NCI-H345 treated with DMSO at 0.1 percent for 48 hours (cell line): ENCODE results near the gene ZMAT5.

Experiments used
- DNase-seq: peaks from one replicate; lab custom pipeline; 2025; ENCODE audit not compliant: unreplicated experiment; lab: John Stamatoyannopoulos, UW

Gene ZMAT5

GRCh38 chr22:29787371-29787980 lies 20.7 kb upstream of the ZMAT5 start:
- no peak for DNase-seq

DNA sequence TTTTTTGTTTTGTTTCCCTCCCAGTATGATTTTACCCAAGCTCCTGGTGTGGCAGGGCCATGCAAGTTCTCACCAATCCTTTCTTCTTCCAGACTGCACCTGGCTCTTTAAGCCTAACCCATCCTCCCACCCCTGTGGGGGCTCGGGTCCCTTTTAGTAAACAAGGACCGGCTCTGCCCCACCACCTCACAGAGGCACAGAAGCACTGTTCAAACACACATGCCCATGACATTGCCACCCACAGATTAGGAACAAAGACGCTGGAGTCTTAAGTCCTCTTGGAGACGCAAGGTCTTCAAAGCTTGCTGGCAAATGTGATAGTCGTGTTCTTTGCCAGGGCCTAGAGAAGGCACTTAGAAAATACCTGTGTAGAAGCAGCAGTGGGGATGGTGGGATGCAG lies 19.2 kb upstream of the ZMAT5 start:
- no peak for DNase-seq

- DNase-seq, result no peak
These were observed 17.9 kb upstream of the ZMAT5 start for GRCh38 chr22:29784451-29785361.

GRCh38 chr22:29782061-29782845 lies 15.4 kb upstream of the ZMAT5 start:
- no peak for DNase-seq

GRCh38 chr22:29780748-29781676 lies 14.2 kb upstream of the ZMAT5 start:
- DNase-seq, result no peak

GRCh38 chr22:29780220-29780619 lies 13.4 kb upstream of the ZMAT5 start:
- no peak for DNase-seq

DNA sequence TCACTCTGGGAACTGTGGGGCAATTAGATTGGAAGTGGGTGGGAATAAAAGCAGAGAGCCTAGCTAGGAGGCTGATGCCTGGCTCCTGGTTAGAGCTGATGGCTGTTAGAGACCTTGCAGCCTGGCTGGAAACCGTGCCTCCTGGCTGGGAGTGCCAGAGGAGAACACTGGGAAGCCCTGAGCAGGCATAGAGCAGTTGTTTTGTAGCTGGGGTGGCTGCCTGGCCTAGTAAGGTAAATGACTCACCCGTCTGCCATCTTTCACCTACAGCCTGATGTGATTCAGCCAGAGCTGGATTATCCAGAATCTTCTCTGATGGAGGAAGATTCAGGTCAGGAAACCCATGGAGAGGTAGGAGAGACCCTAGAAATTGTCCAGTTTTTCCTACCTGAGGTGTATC lies 6.4 kb upstream of the ZMAT5 start:
- DNase-seq, result no peak

GRCh38 chr22:29772170-29772641 lies 5.4 kb upstream of the ZMAT5 start:
- no peak for DNase-seq

GRCh38 chr22:29769723-29770321 lies 3.0 kb upstream of the ZMAT5 start:
- no peak for DNase-seq

DNA sequence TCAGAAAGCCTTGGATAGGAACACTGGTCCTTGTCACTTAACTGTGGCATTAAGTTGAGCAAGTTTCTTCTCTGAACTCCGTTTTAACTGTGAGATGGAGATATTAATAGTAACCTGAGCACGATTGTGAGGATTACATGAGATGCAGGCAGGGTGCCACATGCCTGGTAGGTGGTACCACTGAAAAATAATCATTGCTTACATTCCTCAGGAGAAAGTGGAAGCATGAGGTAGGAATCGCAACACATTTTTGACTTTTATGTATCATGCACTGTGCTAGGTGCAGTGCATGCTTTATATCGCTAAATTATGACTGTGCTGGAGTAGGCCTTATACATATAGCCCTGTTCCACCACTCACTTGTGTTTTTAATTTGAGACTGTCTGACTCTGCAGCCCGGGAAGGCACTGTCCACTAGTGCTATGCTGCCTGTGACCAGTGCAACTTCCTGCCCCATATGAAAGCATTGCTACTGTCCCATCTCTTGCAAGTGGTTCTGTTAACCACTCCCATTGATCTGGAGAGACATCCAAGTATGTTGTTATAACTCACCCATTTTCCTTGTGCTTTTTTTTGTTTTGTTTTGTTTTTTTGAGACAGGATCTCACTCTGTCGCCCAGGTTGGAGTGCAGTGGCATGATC lies 1.4 kb upstream of the ZMAT5 start:
- DNase-seq, result no peak

DNA sequence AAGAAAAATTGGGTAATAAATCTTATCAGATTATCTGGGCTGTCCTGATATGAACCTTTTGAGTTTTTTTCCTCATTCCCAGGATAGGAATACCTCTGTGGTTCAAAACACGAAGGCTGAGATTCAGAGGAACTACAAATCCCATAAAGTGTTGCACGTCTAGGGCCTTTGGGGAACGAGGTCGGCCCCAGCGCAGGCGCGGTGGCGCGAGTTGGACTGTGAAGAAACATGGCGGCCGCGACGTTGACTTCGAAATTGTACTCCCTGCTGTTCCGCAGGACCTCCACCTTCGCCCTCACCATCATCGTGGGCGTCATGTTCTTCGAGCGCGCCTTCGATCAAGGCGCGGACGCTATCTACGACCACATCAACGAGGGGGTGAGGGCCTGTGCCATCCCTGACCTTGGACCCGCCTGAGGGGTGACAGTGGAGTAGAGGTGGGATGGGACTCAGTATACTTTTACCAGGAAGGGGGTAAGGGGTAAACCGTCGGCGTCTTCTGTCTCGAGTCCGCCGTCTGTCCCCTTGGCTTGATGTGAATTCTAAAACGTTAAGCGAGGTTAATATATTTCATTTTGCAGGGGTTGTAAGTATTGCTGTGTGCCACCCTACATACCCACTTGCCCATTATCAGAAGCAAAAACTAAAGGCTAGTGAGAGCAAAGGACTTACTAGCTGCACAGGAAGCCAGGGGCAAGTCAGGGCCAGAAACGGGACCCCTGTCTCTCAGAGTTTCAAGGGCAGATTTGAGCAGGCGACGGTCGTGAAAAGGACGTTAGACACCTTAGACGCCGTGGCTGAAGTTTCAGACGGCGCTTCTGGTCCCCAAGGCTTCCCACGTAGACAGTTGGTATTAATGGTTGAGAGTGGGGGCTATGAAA lies 604 bp upstream of the ZMAT5 start, which contains the start of gene UQCR10:
TSS of gene UQCR10 (plus strand) at position 199 of the 881 bp plus-strand sequence. CDS start at position 229, 30 bp downstream.
- DNase-seq, result peak; percentile 87

GRCh38 chr22:29765905-29766631 lies 739 bp downstream of the ZMAT5 start:
- DNase-seq, result no peak

GRCh38 chr22:29762263-29762662 lies 4.5 kb downstream of the ZMAT5 start:
- DNase-seq, result no peak

DNA sequence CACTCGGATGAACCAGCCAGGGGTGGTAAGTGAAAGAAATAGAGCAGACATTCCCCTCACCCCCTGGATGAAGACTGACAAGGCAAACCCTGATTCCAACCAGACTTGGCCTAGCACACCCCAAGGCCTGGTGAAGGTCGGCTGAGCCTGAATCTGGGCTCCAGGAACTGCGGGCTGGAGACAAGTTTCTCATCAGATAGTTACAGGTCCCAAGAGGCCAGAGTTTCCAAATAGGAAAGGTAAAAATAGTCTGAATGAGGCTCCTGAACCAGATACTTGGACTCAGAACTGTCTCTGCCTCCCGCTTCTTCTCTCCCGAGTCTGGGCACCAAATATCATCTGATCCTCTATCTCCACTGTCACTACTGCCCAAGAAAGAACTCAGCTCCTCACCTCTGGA lies 7.8 kb downstream of the ZMAT5 start:
- no peak for DNase-seq

GRCh38 chr22:29758068-29758622 lies 8.7 kb downstream of the ZMAT5 start:
- DNase-seq, result no peak

DNA sequence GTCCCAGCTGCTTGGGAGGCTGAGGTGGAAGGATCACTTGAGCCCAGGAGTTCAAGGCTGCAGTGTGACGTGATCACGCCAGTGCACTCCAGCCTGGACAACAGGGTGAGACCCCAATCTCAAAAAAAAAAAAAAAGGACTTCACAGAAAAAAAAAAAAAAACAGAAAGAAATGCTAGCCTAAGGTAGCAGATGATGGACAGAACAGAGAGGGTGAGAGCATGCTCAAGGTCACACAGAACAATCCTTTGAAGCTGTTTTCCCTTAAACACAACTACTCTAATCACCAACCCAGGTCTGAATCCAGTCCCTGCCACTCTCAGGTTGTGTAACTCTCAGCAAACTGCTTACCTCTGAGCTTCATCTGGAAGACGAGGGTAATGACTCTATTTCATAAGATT lies 9.7 kb downstream of the ZMAT5 start:
- no peak for DNase-seq

DNA sequence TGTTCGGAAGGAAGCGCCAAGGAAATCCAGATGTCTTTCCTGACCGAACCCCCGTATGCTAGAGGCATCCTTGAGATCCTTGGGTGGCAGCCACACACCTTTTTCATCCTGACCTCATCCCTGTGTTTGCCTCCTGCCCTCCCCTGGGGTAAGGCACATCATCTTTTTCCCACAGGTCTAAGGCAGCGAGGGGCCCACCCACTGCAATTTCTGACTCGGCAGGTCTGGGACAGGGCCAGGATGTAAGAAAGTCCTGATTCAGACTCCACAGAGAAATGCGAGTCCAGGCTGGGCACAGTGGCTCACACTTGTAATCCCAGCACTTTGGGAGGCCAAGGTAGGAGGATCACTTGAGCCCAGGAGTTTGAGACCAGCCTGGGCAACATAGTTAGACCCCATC lies 10.5 kb downstream of the ZMAT5 start:
- no peak for DNase-seq

GRCh38 chr22:29755889-29756288 lies 10.9 kb downstream of the ZMAT5 start:
- DNase-seq, result no peak
